Caco-2 (cell line): ENCODE measurements around the gene ANKRD13A. TPM values are rescaled to one million over a fixed set of nuclear protein-coding genes. Genes with fewer than 3 reads are reported as not detected.

Source experiments
- BruUV-seq: library from RNA; stranded (reverse); fragments of 400-500 nt; replicated peaks from 2 replicates; lab custom pipeline; 2021; lab: Mats Ljungman, UMichigan
- CTCF ChIA-PET: fragments of 300-600 bp; sonication (Branson Sonifier 250); formaldehyde crosslinking; loops from one replicate; lab custom pipeline; 2022; ENCODE audit warnings: antibody characterized with exemption; lab: Charles Lee
- POLR2A ChIA-PET: fragments of 300-600 bp; sonication (Branson Sonifier 250); formaldehyde crosslinking; loops from one replicate; lab custom pipeline; 2022; ENCODE audit warnings: antibody characterized with exemption; lab: Charles Lee
- DNase-seq, 2 experiments: peaks; one replicate each; pipeline versions ENCODE4 v3.0.0 to v3.0.0-alpha.2; 2020 to 2022
- H3K27me3 ChIP-seq: replicated peaks from 2 replicates; pipeline ENCODE4 v1.6.0; 2011; ENCODE audit warnings: low read length; ENCODE audit not compliant: control insufficient read depth, insufficient read depth
- H3K36me3 ChIP-seq: 2 replicates; pipeline ENCODE4 v1.5.1; 2011; ENCODE audit warnings: low read length; ENCODE audit not compliant: control insufficient read depth, insufficient read depth
- H3K4me1 ChIP-seq: fragments of 250-450 bp; sonication (Bioruptor Pico); 2 replicates; pipeline ENCODE4 v1.5.1; 2020; ENCODE audit warnings: mild to moderate bottlenecking
- H3K4me3 ChIP-seq: 2 replicates; pipeline ENCODE4 v1.5.1; 2011; ENCODE audit warnings: low read depth, mild to moderate bottlenecking, control low read depth, low read length
- H3K9me3 ChIP-seq: fragments of 250-450 bp; sonication (Bioruptor Pico); 2 replicates; pipeline ENCODE4 v1.5.1; 2020; ENCODE audit warnings: mild to moderate bottlenecking, moderate library complexity
- H3K27ac Mint-ChIP-seq: one replicate; pipeline ENCODE4 v1.8.0; 2022; ENCODE audit warnings: mixed read lengths; ENCODE audit not compliant: unreplicated experiment
- H3K27me3 Mint-ChIP-seq: one replicate; pipeline ENCODE4 v1.8.0; 2022; ENCODE audit warnings: mixed read lengths; ENCODE audit not compliant: insufficient read depth, unreplicated experiment
- H3K36me3 Mint-ChIP-seq: one replicate; pipeline ENCODE4 v1.8.0; 2022; ENCODE audit warnings: mild to moderate bottlenecking, mixed read lengths; ENCODE audit not compliant: insufficient read depth, unreplicated experiment
- H3K4me1 Mint-ChIP-seq: one replicate; pipeline ENCODE4 v1.8.0; 2022; ENCODE audit warnings: low read depth, mixed read lengths; ENCODE audit not compliant: unreplicated experiment
- H3K4me3 Mint-ChIP-seq: one replicate; pipeline ENCODE4 v1.8.0; 2022; ENCODE audit warnings: mild to moderate bottlenecking, moderate library complexity, mixed read lengths; ENCODE audit not compliant: unreplicated experiment
- H3K9me3 Mint-ChIP-seq: one replicate; pipeline ENCODE4 v1.8.0; 2022; ENCODE audit warnings: mixed read lengths; ENCODE audit not compliant: unreplicated experiment
- intact Hi-C: fragments of 100-400 bp; cut with micrococcal nuclease; formaldehyde crosslinking; loops from one replicate; pipeline ENCODE4 v1.10.0; 2022; ENCODE audit not compliant: unreplicated experiment
- total RNA-seq: library from RNA; stranded (reverse); gene quantifications from 2 replicates; pipeline ENCODE4 v1.2.3, GENCODE V29; 2022
- TF ChIP-seq, protein P1 (sequence below), 2 experiments: fragments of 200-600 bp in 1 of 2; IDR thresholded peaks; 1 replicate in 1 of 2; 2 replicates in 1 of 2; pipeline versions ENCODE4 v1.5.1 to v1.8.0; 2011 to 2022; ENCODE audit warnings: antibody characterized with exemption in 1 of 2, control low read depth in 1 of 2, inconsistent platforms in 1 of 2, low read depth in 1 of 2, low read length in 1 of 2, mild to moderate bottlenecking in 1 of 2, moderate library complexity in 1 of 2; ENCODE audit not compliant: insufficient read depth in 1 of 2, severe bottlenecking in 1 of 2, unreplicated experiment in 1 of 2

ANKRD13A gene
- total RNA-seq, 1 experiment from 2014 or later: 42.2 TPM

DNA sequence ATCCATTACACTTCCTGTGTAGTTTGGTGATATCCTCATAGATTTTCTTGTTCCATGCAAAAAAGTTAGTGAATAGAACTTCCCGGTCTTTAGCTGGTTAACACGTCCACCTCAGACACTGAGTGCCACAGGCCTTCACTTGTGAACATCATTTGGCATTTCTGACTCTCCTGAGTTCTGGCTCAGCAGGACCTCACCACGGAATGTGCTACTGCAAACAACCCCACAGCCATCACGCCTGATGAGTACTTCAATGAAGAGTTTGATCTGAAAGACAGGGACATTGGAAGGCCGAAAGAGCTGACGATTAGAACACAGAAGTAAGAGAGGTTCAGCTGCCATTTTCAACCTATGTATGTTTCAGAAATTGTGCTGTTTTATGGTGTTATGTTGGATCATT is 29.1 kb downstream of the ANKRD13A start:
- Histone ChIP-seq H3K27me3 (no peaks in the 10 kb centered on the region), H3K36me3 (no peaks in the 10 kb centered on the region), H3K9me3 (no peaks in the 10 kb centered on the region), H3K4me1 (no peaks in the 10 kb centered on the region), H3K4me3 (no peak overlapping the region)
- intact Hi-C loops: no loop called here
- Mint-ChIP-seq H3K9me3 (no peaks in the 10 kb centered on the region), H3K27ac (no peak overlapping the region), H3K36me3 (peaks cover 19% of the 10 kb centered on the region), H3K4me1 (no peaks in the 10 kb centered on the region), H3K27me3 (no peaks in the 10 kb centered on the region), H3K4me3 (no peak overlapping the region)
- TF ChIP-seq, protein P1, sequence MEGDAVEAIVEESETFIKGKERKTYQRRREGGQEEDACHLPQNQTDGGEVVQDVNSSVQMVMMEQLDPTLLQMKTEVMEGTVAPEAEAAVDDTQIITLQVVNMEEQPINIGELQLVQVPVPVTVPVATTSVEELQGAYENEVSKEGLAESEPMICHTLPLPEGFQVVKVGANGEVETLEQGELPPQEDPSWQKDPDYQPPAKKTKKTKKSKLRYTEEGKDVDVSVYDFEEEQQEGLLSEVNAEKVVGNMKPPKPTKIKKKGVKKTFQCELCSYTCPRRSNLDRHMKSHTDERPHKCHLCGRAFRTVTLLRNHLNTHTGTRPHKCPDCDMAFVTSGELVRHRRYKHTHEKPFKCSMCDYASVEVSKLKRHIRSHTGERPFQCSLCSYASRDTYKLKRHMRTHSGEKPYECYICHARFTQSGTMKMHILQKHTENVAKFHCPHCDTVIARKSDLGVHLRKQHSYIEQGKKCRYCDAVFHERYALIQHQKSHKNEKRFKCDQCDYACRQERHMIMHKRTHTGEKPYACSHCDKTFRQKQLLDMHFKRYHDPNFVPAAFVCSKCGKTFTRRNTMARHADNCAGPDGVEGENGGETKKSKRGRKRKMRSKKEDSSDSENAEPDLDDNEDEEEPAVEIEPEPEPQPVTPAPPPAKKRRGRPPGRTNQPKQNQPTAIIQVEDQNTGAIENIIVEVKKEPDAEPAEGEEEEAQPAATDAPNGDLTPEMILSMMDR (IDR thresholded peaks at IDR 0.05; ENCODE audit: insufficient read depth in 1 of 2, low read depth in 1 of 2, low read length in 1 of 2, severe bottlenecking in 1 of 2, unreplicated experiment in 1 of 2): no peak
- POLR2A ChIA-PET: no interaction called here
- no TSS peak for BruUV-seq
- no peak for DNase-seq
- CTCF ChIA-PET: no interaction called here

DNA sequence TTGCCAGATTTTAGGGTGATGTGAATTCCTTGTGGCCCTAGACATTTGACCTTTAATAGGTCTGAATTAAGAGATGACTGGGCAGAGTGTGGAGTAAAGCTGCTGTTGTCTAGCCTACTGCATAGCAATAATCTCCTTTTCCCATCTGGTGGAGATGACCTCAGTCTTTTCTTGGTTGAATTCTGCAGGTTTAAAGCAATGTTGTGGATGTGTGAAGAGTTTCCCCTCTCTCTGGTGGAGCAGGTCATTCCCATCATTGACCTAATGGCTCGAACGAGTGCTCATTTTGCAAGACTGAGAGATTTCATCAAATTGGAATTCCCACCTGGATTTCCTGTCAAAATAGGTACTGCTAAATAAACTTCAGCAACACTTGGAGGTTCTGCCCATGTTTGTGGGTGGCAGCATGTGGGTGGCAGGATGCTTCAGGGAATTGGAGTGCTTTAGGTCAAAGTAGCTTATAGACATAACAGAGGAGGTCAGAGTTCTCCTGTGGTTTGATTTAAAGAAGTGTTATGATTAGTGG is 30.1 kb downstream of the ANKRD13A start:
- H3K4me1 Mint-ChIP-seq: no peaks in the 10 kb centered on the region
- Histone ChIP-seq H3K4me3 (no peak overlapping the region), H3K27me3 (no peaks in the 10 kb centered on the region), H3K9me3 (no peaks in the 10 kb centered on the region), H3K4me1 (no peaks in the 10 kb centered on the region), H3K36me3 (no peaks in the 10 kb centered on the region)
- H3K9me3 Mint-ChIP-seq: no peaks in the 10 kb centered on the region
- peaks cover 25% of the 10 kb centered on the region for H3K36me3 Mint-ChIP-seq
- TF ChIP-seq, protein P1 (IDR thresholded peaks at IDR 0.05; ENCODE audit: insufficient read depth in 1 of 2, low read depth in 1 of 2, low read length in 1 of 2, severe bottlenecking in 1 of 2, unreplicated experiment in 1 of 2): no peak
- ChIA-PET CTCF (no interaction called here), POLR2A (no interaction called here)
- no TSS peak for BruUV-seq
- intact Hi-C loops: no loop called here
- no peak for DNase-seq
- H3K27me3 Mint-ChIP-seq: no peaks in the 10 kb centered on the region
- H3K27ac Mint-ChIP-seq: no peak overlapping the region
- no peak overlapping the region for H3K4me3 Mint-ChIP-seq

DNA sequence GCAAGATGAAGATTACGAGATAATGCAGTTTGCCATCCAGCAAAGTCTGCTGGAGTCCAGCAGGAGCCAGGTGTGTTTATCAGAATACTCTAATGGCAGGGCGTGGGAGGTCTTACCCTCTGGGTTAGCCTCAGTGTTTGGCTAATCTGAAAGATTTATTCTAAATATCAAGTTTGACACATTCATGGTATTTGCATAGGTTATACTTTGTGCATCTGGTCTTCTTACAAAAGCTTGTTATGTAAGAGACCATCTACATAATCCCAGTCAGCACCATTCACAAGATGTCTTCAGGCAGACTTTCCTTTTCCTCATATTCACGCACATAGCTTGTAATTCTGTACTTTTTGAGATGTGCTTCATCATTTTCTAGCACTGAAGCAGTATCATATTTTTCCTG is 34.7 kb downstream of the ANKRD13A start:
- CTCF ChIA-PET: no interaction called here
- POLR2A ChIA-PET: no interaction called here
- Mint-ChIP-seq H3K36me3 (peaks cover 34% of the 10 kb centered on the region), H3K4me3 (no peak overlapping the region), H3K9me3 (no peaks in the 10 kb centered on the region), H3K27ac (no peak overlapping the region), H3K4me1 (peaks cover 17% of the 10 kb centered on the region), H3K27me3 (no peaks in the 10 kb centered on the region)
- H3K4me3 ChIP-seq: no peak overlapping the region
- peaks cover 17% of the 10 kb centered on the region for H3K4me1 ChIP-seq
- TF ChIP-seq, protein P1 (IDR thresholded peaks at IDR 0.05; ENCODE audit: insufficient read depth in 1 of 2, low read depth in 1 of 2, low read length in 1 of 2, severe bottlenecking in 1 of 2, unreplicated experiment in 1 of 2): no peak
- no TSS peak for BruUV-seq
- H3K36me3 ChIP-seq: peaks cover 5% of the 10 kb centered on the region
- intact Hi-C loops: no loop called here
- no peaks in the 10 kb centered on the region for H3K9me3 ChIP-seq
- H3K27me3 ChIP-seq: no peaks in the 10 kb centered on the region
- no peak for DNase-seq
